GM19455 (cell line): Measurements from ENCODE around the gene RANBP2.
A peak's percentile ranks its signal among the peaks of the same experiment; 100 is the strongest.

Source experiments
- ATAC-seq: cut with Tn5 transposase; IDR thresholded peaks from one replicate; pipeline ENCODE4 v1.9.1; 2021; ENCODE audit not compliant: unreplicated experiment

Gene RANBP2

GRCh38 chr2:108776475-108776874 lies 57.2 kb downstream of the RANBP2 start:
- ATAC-seq, result peak; percentile 69

- ATAC-seq, result no peak
Measured at GRCh38 chr2:108778857-108779256, 59.6 kb downstream of the RANBP2 start.

- ATAC-seq, result no peak
Measured at GRCh38 chr2:108786008-108786353, 66.7 kb downstream of the RANBP2 start.

- ATAC-seq, result peak; percentile 96
Measured at GRCh38 chr2:108786354-108787215, 67.3 kb downstream of the RANBP2 start, which contains the start of gene CCDC138. CCDC138 (plus strand) TSS chr2:108786771; CDS start chr2:108786823, 52 bp downstream.

- ATAC-seq, result no peak
Measured at GRCh38 chr2:108787216-108787541, 67.9 kb downstream of the RANBP2 start.

- no peak for ATAC-seq
Measured at GRCh38 chr2:108803045-108803736, 83.9 kb downstream of the RANBP2 start.

GRCh38 chr2:108805032-108805431 lies 85.8 kb downstream of the RANBP2 start:
- ATAC-seq, result no peak

GRCh38 chr2:108805782-108806181 lies 86.5 kb downstream of the RANBP2 start:
- no peak for ATAC-seq

- ATAC-seq, result no peak
Measured at GRCh38 chr2:108806371-108807113, 87.3 kb downstream of the RANBP2 start.

GRCh38 chr2:108809936-108810335 lies 90.7 kb downstream of the RANBP2 start:
- ATAC-seq, result no peak

- ATAC-seq, result no peak
Measured at GRCh38 chr2:108810993-108811957, 92.0 kb downstream of the RANBP2 start.

- no peak for ATAC-seq
Measured at GRCh38 chr2:108813732-108814131, 94.5 kb downstream of the RANBP2 start.

- ATAC-seq, result no peak
Measured at GRCh38 chr2:108820482-108820881, 101.2 kb downstream of the RANBP2 start.

- ATAC-seq, result no peak
Measured at GRCh38 chr2:108823286-108823685, 104.0 kb downstream of the RANBP2 start.

GRCh38 chr2:108824316-108825070 lies 105.2 kb downstream of the RANBP2 start:
- no peak for ATAC-seq

- ATAC-seq, result no peak
Measured at GRCh38 chr2:108825254-108825653, 106.0 kb downstream of the RANBP2 start.

- ATAC-seq, result no peak
Measured at GRCh38 chr2:108825736-108826135, 106.5 kb downstream of the RANBP2 start.

- ATAC-seq, result no peak
Measured at GRCh38 chr2:108829578-108830310, 110.5 kb downstream of the RANBP2 start.

- no peak for ATAC-seq
Measured at GRCh38 chr2:108833219-108833618, 113.9 kb downstream of the RANBP2 start.
